Astrocyte (in vitro differentiated cells and primary cell): ENCODE data around the gene NSUN7.

ENCODE experiments used
- EZH2 ChIP-seq: IDR thresholded peaks from 2 replicates; pipeline ENCODE4 v1.6.1; 2012; ENCODE audit warnings: mild to moderate bottlenecking, low read length, inconsistent platforms; ENCODE audit not compliant: insufficient read depth
- TF ChIP-seq, protein P1 (sequence below): IDR thresholded peaks from 2 replicates; pipeline ENCODE4 v1.5.1; 2011; ENCODE audit warnings: low read depth, mild to moderate bottlenecking, inconsistent platforms, low read length, moderate library complexity; ENCODE audit not compliant: insufficient read depth

DNA sequence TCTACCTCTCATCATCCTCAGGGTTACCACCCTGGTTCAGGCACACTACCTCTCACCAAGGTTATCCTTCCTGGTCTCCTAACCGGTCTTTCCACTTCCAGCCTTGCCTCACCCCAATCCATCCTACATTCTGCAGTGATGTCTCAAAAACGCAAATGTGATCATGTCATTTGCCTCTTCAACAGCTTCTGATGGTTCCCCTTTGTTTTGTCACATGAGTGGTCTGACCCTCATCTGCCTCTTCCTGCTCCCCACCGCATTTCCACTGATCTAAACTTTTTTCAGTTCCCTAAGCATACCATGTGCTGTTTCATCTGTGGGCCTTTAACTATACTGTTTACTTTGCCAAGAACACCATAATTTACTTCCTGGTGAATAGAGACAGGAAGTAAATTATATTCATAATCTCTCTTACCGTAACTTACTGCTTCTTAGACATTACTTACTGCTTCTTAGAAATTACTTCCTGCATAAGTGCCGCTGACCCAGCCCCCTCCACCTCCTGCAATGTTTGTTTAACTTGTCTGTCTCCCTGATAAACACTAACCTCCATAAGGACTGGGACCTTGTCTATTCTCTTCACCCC is 27.1 kb upstream of the NSUN7 start:
- TF ChIP-seq, protein P1, sequence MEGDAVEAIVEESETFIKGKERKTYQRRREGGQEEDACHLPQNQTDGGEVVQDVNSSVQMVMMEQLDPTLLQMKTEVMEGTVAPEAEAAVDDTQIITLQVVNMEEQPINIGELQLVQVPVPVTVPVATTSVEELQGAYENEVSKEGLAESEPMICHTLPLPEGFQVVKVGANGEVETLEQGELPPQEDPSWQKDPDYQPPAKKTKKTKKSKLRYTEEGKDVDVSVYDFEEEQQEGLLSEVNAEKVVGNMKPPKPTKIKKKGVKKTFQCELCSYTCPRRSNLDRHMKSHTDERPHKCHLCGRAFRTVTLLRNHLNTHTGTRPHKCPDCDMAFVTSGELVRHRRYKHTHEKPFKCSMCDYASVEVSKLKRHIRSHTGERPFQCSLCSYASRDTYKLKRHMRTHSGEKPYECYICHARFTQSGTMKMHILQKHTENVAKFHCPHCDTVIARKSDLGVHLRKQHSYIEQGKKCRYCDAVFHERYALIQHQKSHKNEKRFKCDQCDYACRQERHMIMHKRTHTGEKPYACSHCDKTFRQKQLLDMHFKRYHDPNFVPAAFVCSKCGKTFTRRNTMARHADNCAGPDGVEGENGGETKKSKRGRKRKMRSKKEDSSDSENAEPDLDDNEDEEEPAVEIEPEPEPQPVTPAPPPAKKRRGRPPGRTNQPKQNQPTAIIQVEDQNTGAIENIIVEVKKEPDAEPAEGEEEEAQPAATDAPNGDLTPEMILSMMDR, result no peak
- no peak for TF ChIP-seq EZH2
